Fibroblast of mammary gland (primary cell): ENCODE results near the gene ZNF154.
A peak's percentile ranks its signal among the peaks of the same experiment; 100 is the strongest.

Source experiments
- DNase-seq: peaks from one replicate; pipeline ENCODE4 v3.0.0-alpha.2; 2010; ENCODE audit warnings: low read depth
- H3K4me3 ChIP-seq: 2 replicates; pipeline ENCODE4 v1.5.1; 2011; ENCODE audit warnings: low read depth, mild to moderate bottlenecking, low read length, moderate library complexity; ENCODE audit not compliant: control insufficient read depth
- CTCF ChIP-seq: conservative IDR thresholded peaks from 2 replicates; pipeline ENCODE4 v1.5.1; 2011; ENCODE audit warnings: low read depth, low read length, inconsistent platforms; ENCODE audit not compliant: control insufficient read depth, insufficient read depth

ZNF154 gene

GRCh38 chr19:57709616-57710015, 612 bp upstream of the ZNF154 start:
- no peak for TF ChIP-seq CTCF
- no peak for DNase-seq

GRCh38 chr19:57706346-57706745, 2.7 kb downstream of the ZNF154 start:
- no peak for DNase-seq
- TF ChIP-seq CTCF, result no peak
- H3K4me3 ChIP-seq, result no peak overlapping the region

More at GRCh38 chr19:57709616-57710015, 612 bp upstream of the ZNF154 start:
- H3K4me3 ChIP-seq, result no peak overlapping the region

GRCh38 chr19:57701625-57702024, 7.4 kb downstream of the ZNF154 start:
- TF ChIP-seq CTCF, result no peak
- no peak for DNase-seq
- H3K4me3 ChIP-seq, result no peak overlapping the region

- no peak overlapping the region for H3K4me3 ChIP-seq
- no peak for DNase-seq
- TF ChIP-seq CTCF, result no peak
These were observed 19.3 kb downstream of the ZNF154 start for GRCh38 chr19:57689750-57690149.

- TF ChIP-seq CTCF, result no peak
- DNase-seq, result peak; percentile 6
- H3K4me3 ChIP-seq, result no peak overlapping the region
These were observed 20.8 kb downstream of the ZNF154 start for GRCh38 chr19:57688011-57688763.

GRCh38 chr19:57687363-57688010, 21.5 kb downstream of the ZNF154 start:
- no peak for DNase-seq
- no peak for TF ChIP-seq CTCF
- no peak overlapping the region for H3K4me3 ChIP-seq
